Nucleus accumbens (tissue), 56 donors: ENCODE results near the gene ATP11A.

Experiments used
- DNase-seq, 56 donors: peaks; one replicate each; lab custom pipeline; 2025; lab: John Stamatoyannopoulos, UW

Gene ATP11A

DNA sequence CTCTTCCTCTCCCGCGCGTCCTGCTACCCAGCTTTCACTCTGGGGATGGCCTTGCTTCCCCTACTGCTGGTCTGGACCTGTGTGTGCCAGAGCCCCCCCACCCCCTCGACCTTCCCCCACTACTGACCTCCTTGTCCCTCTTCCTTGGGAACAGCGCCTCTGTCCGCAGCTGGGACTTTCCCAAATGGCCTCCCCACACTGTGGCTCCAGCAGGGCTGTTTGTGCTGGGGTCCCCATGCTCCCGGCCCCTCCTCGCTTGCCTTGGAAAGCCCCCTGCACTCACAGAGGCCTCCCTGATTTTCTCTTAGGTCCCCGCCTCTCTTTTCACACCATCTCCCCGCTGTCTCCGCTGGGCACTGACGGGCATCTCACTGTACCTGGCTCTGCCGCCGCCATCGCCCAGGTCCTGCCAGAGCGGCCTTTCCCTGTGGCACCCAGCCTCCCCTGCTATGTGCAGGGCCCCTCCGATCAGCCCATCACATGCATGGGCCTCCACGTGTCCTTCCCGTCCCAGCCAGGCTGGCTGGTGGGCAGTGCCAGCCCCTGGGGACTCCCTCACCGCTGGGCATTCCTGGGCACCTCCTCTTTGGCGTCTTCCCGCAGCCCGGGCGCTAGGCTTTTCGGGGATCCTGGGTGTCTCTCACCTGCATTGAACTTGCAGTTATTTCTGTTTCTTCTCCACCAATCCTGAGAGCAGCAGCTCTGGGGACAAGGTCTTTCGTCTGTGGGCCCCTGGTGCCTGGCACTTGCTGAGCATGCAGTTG lies 118.7 kb downstream of the ATP11A start:
- no peak for DNase-seq

DNA sequence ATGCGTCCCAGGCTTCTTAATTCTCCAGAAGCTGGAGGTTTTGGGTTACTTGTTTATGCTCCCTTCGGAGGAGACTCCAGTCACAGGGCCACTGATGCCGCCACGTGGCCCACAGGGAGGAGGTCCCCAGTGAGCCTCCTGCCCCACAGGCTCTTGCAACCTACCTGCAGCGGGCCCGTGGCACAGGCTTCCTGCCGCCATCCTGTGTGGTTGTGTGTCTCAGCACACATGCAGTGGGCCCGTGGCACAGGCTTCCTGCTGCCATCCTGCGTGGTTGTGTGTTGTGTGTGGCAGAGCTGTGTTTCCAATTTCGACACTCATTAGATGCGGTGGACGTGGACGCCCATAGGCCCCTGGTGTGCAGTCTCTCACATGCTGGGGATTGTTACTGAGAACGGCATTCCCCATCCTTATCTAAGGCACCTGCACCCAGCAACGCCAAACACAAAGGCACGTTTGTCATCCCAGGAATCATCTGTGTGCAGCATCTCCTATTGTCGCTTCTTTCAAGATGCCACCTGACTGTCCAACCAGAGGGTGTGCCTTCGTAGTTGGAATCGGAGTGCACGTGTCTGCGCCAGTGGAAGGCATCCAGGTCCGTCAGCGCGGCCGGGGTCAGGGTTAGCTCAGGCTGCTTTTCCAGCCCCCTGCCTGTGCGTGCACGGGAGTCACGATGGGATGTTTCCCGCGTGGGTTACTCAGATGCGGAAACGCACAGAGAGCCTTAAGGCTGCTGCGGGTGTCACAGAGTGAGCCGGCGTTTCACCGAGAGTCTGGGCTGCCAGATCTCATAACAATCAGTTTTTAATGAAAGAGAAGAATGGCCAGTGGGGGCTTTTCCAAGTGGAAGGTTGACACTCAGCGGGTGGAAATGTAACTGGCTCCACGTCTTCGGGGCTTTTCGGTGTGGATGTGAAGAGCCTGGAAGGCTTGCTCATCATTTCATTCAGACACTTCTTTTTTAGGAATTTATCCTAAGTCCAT lies 119.8 kb downstream of the ATP11A start:
- DNase-seq: no peak

DNA sequence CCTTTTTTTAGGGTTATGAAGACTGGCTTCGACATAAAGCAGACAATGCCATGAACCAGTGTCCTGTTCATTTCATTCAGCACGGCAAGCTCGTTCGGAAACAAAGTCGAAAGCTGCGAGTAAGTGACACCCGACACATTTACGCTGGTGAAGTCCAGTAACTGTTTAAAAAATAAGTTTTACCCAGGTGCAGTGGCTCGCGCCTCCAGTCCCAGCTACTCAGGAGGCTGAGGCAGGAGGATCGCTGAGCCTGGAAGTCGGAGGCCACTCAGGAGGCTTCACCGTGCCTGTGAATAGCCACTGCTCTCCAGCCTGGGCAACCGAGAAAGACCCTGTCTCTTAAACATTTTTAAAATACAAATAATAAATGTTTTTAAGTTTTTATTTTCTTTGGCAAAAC lies 120.8 kb downstream of the ATP11A start:
- DNase-seq: no peak

DNA sequence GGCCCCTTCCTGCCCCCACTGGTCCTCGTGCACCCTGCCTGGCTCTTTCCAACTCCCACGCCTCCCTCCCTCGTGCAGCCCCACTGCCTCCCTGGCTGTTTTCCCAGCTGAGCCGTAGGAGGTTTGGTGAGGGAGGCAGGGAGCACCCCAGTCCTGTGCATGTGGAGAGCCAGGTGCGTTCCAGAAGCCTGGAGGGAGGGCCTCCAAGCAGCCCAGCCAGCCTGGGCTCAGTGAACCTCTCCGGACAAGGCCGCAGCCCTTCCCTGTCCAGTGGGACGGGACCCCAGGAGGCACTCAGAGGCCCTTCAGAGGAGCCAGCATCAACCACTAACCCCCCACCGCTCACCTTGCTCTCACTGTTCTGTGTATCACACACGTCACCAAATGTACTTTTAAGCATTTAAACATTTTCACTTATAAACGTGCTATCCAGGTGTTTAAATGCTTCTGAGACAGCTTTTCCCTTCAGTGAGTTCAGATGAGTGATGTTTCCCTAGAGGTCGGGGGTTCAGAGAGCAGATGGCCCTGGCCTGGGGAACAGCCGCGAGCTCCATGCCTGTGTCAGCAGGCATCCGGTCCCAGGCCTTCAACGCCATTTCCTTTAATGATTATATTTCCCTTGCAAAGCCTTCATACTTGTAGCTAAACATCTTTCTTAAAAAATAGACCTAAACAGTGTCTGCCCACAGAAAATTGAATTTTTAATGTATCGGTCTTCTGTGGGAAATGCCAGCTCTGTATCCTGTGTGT lies 122.6 kb downstream of the ATP11A start:
- DNase-seq: no peak

DNA sequence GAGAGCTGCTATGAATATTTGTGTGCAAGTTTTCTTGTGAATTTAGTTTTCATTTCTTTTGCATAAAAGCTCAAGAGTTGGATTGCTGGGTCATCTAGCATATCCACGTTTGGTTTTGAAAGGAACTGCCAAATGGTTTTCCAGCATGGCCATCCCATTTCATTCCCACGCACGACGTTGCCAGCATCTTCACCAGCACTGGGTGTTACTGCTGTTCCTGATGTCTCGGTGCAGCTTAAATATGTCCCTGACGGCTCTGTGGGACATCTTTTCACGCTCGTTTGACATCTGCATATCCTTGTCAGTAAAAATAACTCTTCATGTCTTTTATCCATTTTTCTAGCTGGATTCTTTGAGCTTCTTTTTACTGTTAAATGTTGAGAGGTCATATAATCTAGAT lies 123.7 kb downstream of the ATP11A start:
- DNase-seq: no peak

DNA sequence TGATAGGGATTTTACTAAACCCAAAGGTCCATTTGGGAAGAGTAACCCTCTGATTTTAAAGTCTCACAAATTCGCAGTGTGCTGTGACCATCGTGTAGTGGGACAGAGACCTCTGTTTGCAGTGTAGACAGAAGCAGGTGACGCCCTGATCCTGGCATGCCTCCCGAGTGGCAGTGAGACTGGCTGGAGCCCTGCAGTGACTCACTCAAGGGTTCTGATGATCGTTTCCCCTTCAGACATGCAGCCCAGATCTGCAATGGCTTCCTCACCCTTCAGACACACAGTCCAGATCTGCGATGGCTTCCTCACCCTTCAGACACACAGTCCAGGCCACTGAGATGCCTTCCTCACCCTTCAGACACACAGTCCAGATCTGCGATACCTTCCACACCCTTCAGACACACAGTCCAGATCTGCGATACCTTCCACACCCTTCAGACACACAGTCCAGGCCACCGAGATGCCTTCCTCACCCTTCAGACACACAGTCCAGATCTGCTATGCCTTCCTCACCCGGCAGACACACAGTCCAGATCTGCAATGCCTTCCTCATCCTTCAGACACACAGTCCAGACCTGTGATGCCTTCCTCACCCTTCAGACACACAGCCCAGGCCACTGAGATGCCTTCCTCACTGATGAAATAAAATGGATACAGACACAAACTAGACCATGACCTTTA lies 125.2 kb downstream of the ATP11A start:
- DNase-seq: no peak

DNA sequence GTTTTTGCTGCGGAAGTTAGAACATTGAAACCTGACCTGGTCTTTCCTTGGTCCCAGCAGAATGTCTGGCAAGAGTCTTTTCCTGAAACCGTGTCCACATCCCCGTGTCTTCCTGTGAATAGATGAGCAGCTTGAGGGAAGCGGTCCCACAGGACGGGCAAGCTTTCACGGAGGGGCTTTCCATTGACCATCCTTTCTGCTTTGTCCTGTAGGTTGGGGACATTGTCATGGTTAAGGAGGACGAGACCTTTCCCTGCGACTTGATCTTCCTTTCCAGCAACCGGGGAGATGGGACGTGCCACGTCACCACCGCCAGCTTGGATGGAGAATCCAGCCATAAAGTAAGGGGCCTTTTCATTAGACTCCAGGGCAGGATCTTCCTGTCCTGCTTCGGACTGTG lies 126.0 kb downstream of the ATP11A start:
- no peak for DNase-seq

DNA sequence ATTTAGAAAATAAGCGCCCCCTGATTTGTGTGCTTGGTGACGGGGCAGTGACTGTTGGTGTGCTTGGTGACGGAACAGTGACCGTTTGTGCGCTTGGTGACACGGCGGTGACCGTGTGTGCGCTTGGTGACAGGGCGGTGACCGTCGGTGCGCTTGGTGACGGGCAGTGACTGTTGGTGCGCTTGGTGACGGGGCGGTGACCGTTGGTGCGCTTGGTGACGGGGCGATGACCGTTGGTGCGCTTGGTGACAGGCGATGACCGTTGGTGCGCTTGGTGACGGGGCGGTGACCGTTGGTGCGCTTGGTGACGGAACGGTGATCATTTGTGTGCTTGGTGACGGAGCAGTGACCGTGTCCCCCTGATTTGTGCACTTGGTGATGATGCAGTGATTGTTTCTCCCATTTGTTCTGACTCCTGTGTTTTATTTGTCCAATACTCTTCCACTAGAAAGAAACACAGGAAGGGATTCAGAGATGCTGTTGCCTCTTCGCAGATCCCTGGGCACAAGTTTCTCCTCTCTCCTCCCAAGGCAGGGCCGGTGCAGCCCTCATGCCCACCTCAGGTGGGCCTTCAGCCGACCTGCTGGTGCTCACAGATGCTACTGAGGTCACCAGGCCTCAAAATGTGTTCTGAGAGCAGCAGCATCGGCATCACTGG lies 128.3 kb downstream of the ATP11A start:
- DNase-seq: no peak

DNA sequence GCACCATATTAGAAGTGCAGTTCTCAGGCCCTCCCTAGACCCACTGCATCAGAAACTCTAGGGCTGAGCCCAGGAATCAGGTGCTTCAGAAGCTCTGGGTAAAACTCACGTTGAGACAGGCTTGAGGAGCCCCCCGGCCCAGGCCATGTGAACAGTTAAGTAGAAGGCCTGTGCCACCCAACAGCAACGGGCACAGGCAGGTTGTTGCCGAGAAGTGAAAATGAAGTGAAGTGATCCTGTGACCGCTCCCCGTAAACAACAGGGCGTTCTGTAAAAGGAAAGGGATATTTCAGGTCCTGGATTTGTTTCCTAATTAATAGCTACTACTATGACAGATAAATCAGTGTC lies 128.8 kb downstream of the ATP11A start:
- no peak for DNase-seq

DNA sequence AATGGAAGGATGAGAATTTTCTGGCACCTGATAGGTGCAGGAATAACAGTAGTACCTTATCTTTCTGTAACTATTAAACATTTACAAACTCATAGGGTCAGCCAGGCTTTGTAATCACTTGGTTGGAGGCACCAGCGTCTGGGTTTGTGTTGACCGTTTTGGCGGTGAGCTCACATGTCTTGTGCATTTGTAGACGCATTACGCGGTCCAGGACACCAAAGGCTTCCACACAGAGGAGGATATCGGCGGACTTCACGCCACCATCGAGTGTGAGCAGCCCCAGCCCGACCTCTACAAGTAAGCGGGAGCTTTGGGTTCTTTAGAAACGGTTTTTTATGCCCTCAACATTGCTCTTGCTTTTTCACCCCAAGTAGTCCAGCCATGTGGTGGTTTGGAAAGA lies 129.3 kb downstream of the ATP11A start:
- no peak for DNase-seq

DNA sequence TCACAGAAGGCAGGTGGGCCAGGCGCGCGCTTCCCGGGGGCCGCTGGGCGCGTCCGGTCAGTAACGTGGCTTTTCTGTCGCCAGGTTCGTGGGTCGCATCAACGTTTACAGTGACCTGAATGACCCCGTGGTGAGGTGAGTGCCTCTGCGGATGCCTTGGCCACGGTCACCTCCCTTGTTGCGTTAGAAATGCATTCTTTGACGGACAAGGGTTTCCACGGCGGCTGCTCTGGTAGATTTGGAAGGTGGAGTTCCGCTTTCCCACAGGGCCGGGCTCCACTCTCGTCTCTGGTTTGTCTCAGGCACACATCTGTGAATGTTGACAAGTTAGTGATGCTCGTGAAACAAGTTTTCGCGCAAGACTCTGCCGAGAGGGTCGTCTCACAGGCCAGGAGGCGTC lies 130.0 kb downstream of the ATP11A start:
- DNase-seq: no peak

DNA sequence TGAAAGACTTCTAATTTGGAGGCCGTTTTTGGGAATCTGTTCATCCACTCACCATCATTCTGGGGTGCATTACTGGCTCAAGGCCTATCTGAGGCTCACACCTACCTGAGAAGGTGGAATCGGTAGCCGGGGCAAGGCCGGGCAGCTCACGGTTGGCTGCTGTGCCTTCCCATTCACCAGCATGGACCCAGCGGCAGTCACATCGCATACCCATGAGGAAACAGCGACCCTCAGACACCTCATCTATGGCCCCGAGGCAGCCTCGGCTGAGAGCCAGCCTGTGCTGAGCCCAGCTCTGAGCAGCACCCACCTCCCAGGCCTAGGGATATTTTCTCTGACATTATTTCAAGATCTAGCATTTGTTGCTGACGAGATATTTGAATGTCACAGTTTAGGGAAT lies 130.5 kb downstream of the ATP11A start:
- DNase-seq: no peak

DNA sequence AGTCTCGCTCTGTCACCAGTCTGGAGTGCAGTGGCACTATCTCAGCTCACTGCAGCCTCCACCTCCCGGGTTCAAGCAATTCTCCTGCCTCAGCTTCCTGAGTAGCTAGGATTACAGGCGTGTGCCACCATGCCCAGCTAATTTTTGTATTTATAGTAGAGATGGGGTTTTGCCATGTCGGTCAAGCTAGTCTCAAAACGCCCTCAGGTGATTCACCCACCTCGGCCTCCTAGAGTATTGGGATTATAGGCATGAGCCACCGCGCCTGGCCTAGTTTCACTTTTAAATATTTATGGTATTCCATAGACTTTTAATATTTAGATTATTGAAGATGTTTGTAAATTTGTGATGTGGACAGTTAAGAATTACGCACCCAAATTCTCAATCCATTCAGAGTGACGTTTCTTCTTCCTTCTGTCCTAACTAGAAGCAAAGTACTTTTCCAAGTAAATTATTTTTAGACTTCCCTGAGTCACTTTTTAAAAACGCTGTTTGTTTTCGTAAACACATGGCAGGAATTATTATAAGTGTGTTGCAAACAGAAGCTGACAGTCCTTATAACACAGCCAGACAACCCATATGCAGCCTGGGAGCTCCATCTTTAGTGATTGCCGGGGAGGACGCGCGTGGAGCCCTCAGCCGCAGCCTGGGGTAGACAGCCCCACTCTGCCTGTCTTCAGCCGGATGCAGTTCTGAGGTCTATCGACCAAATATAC lies 131.7 kb downstream of the ATP11A start:
- no peak for DNase-seq

DNA sequence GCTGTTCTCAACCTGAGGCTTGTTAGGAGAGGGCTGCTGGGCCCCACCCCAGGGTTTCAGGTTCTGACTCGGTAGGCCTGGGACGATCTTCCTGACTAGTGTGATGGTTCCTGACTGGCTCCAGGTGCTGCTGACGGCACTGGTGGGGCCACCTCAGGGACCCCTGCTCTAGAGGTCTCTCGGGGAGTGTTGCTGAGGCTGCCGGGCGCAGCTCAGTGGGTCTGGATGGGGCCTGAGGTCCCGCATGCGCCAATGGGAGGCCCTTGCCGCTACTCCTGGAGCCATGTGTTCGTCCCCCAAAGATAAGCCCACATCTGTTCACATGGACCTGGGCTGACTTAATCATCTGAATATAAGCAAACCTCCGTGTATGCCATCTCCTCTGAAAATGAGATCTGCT lies 133.0 kb downstream of the ATP11A start:
- no peak for DNase-seq

DNA sequence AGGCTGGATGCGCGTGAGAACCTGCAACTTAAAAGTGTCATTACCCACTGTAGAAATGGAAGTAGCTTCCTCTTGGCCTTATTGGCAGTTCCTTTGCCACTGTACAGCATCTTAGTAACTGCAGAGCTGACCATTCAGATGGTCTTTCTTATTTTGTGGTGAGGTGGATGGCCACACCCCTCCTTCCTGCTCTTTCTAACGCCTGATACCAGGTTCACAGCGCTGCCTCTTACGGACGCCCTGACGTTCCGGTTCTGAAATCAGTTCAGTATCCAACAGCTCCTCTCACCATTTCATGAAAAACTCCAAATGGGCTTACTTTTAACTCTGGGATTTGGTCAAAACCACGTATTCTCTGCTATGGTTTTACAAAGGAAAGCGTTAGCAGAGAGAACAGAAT lies 134.6 kb downstream of the ATP11A start:
- no peak for DNase-seq

DNA sequence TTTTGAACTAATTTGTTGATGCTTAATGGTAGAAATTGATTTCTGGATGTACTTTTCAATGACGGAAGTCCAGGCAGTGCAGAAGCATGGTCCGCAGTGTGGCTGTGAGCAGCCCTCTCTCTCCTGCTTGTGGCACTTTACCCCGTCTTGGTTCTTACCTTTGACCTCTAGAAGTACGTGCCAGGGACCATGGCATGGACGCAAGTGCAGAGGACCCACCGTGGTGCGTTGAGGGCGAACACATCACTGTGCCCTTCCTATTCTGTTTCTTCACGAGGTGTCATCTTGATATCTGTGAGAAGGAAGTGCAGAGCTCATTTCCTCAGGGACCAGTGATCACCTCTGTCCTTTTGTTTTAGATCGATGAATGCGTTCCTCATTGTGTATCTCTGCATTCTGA lies 135.2 kb downstream of the ATP11A start:
- no peak for DNase-seq

DNA sequence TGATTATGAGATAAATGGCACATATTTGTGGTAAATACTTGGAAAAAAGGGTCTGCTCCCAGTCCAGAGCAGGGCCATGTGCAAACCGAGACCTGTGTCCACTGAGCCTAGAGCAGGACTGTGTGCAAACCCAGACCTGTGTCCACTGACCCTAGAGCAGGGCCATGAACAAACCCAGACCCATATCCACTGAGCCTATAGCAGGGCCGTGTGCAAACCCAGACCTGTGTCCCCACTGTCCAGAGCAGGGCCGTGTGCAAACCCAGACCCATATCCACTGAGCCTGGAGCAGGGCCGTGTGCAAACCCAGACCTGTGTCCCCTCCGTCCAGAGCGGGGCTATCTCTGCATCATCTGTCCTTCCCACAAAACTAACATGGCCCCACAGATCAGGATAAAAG lies 136.0 kb downstream of the ATP11A start:
- no peak for DNase-seq

DNA sequence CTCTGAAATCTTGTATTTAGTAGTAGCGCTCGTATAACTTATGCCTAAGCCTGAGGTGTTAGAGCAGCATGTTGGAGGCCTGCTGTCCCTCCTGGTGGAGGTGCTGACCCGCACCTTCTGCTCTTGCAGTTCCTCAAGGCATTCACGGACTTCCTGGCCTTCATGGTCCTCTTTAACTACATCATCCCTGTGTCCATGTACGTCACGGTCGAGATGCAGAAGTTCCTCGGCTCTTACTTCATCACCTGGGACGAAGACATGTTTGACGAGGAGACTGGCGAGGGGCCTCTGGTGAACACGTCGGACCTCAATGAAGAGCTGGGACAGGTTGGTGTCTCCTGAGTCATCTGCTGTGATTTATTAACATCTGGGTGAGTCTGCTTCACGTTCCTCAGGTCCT lies 136.7 kb downstream of the ATP11A start:
- DNase-seq: no peak

DNA sequence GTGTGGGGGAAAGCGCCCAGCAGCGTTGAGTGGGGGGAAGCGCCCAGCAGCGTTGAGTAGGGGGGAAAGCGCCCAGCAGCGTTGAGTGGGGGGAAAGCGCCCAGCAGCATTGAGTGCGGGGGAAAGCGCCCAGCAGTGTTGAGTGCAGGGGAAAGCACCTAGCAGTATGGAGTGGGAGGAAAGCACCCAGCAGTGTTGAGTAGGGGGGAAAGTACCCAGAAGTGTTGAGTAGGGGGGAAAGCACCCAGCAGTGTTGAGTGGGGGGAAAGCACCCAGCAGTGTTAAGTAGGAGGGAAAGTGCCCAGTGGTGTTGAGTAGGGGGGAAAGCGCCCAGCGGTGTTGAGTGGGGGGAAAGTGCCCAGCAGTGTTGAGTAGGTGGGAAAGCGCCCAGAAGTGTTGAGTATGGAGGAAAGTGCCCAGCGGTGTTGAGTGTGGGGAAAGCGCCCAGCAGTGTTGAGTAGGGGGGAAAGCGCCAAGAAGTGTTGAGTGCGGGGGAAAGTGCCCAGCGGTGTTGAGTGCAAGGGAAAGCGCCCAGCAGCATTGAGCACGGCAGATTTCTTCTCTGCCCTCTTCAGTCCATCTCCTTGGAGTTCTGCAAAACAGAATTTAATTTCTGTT lies 138.4 kb downstream of the ATP11A start:
- no peak for DNase-seq
